Activated naive CD8-positive, alpha-beta T cell (primary cell): ENCODE measurements around the gene SEZ6L.

Experiments used
- H3K27ac Mint-ChIP-seq: one replicate; pipeline ENCODE4 v1.8.0; 2021; ENCODE audit warnings: mixed read lengths
- H3K27me3 Mint-ChIP-seq: one replicate; pipeline ENCODE4 v1.8.0; 2021; ENCODE audit warnings: mixed read lengths
- H3K36me3 Mint-ChIP-seq: one replicate; pipeline ENCODE4 v1.8.0; 2021; ENCODE audit warnings: mixed read lengths
- H3K4me1 Mint-ChIP-seq: one replicate; pipeline ENCODE4 v1.8.0; 2021; ENCODE audit warnings: low read depth, mixed read lengths
- H3K4me3 Mint-ChIP-seq: one replicate; pipeline ENCODE4 v1.8.0; 2021; ENCODE audit warnings: mild to moderate bottlenecking, mixed read lengths
- H3K9me3 Mint-ChIP-seq: one replicate; pipeline ENCODE4 v1.8.0; 2021; ENCODE audit warnings: low read depth, mixed read lengths

The SEZ6L gene

GRCh38 chr22:26431261-26431995 is 262.2 kb downstream of the SEZ6L start:
- no peaks in the 10 kb centered on the region for H3K9me3 Mint-ChIP-seq
- H3K27ac Mint-ChIP-seq: peak overlapping the region; percentile 80
- H3K27me3 Mint-ChIP-seq: no peaks in the 10 kb centered on the region
- H3K4me3 Mint-ChIP-seq: peak overlapping the region; percentile 88
- peaks cover 65% of the 10 kb centered on the region for H3K4me1 Mint-ChIP-seq
- H3K36me3 Mint-ChIP-seq: peaks cover 8% of the 10 kb centered on the region

GRCh38 chr22:26432619-26433311 is 263.5 kb downstream of the SEZ6L start:
- Mint-ChIP-seq H3K27ac (no peak overlapping the region), H3K4me1 (peaks cover 70% of the 10 kb centered on the region), H3K4me3 (peak overlapping the region; percentile 33), H3K36me3 (peaks cover 8% of the 10 kb centered on the region), H3K27me3 (no peaks in the 10 kb centered on the region), H3K9me3 (no peaks in the 10 kb centered on the region)
